IPS-18a (cell line): ENCODE data around the gene STK10.

Experiments
- H3K27ac ChIP-seq: one replicate; pipeline ENCODE4 v1.5.1; 2013; ENCODE audit warnings: low read length
- H3K27me3 ChIP-seq: one replicate; pipeline ENCODE4 v1.6.1; 2013; ENCODE audit warnings: mild to moderate bottlenecking, low read length; ENCODE audit not compliant: control insufficient read depth, insufficient read depth
- H3K36me3 ChIP-seq: one replicate; pipeline ENCODE4 v1.6.1; 2013; ENCODE audit warnings: low read depth, low read length; ENCODE audit not compliant: control insufficient read depth
- H3K4me1 ChIP-seq: one replicate; pipeline ENCODE4 v1.6.1; 2013; ENCODE audit warnings: low read depth, low read length; ENCODE audit not compliant: control insufficient read depth
- H3K4me3 ChIP-seq: one replicate; pipeline ENCODE4 v1.5.1; 2013; ENCODE audit warnings: low read length
- H3K9ac ChIP-seq: one replicate; pipeline ENCODE4 v1.6.1; 2013; ENCODE audit warnings: mild to moderate bottlenecking, low read length, moderate library complexity
- H3K9me3 ChIP-seq: one replicate; pipeline ENCODE4 v1.6.1; 2013; ENCODE audit warnings: low read depth, low read length; ENCODE audit not compliant: control insufficient read depth

Gene STK10

DNA sequence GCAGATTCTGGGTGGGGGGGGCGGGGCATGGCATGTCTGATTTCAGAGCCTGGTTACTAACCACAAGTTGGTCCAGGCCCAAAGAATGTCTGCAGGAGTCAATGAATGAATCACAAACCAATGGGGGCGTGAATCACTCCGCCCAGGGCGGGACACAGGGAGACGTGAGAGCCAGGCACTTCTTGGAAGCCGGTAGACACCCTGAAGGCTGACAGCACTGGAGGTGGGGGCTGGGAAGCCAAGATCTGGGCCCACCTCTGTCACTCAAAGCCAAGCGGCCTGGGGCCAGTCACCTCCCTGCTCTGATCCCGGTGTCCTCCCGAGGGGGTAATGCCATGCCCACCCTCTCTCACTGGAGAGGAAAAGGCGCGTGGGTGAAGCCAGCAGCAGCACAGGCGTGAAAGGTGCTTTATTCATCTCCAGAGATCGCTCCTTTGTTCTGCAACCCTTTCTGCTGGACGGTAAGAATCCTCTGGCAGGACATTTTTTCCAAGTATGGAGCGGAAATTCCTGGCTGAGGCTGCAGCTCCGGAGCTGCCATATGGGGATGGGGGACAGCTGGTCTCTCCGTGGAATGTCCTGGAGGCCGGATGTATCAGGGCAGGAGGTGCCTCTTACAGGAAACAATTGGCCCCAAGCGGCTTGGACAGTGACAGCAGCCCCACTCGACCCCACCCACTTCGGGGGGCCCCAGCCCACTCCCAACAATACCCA is 85.0 kb downstream of the STK10 start:
- no peak overlapping the region for H3K27ac ChIP-seq
- no peaks in the 10 kb centered on the region for H3K36me3 ChIP-seq
- no peak overlapping the region for H3K4me3 ChIP-seq
- no peaks in the 10 kb centered on the region for H3K27me3 ChIP-seq
- H3K4me1 ChIP-seq: peaks cover 13% of the 10 kb centered on the region
- H3K9ac ChIP-seq: no peak overlapping the region
- H3K9me3 ChIP-seq: no peaks in the 10 kb centered on the region

DNA sequence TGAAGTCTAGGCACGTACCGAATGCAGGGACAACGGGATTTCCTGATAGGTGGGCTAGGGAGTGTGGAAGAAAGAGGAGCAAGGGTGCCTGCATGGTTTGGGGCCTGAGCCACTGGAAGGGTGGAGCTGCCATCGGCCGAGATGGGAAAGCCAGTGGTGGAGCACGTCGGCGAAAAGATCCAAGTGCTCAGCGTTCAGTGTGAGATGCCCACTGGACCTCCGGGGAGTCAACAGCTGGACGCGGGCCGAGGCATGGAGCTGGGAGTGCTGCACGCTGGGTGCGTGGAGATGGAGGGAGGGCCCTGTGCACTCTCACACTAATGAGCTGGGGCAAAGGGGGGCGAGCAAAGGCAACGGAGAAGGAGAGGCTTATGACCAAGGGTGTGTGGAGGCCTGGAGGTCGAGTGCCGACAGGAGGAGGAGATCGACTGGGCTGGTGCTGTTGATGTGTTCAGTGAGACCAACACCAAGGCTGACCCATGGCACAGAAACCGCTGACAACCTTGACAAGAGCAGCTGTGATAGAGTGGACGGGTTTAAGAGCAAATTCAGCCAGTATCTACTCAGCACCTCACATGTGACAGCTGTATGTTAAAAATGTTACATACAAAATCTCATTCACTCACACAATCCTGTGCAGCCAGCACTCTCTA is 85.7 kb downstream of the STK10 start:
- Histone ChIP-seq H3K27me3 (no peaks in the 10 kb centered on the region), H3K27ac (no peak overlapping the region), H3K36me3 (no peaks in the 10 kb centered on the region), H3K9me3 (no peaks in the 10 kb centered on the region), H3K4me1 (peaks cover 13% of the 10 kb centered on the region), H3K4me3 (no peak overlapping the region), H3K9ac (no peak overlapping the region)

DNA sequence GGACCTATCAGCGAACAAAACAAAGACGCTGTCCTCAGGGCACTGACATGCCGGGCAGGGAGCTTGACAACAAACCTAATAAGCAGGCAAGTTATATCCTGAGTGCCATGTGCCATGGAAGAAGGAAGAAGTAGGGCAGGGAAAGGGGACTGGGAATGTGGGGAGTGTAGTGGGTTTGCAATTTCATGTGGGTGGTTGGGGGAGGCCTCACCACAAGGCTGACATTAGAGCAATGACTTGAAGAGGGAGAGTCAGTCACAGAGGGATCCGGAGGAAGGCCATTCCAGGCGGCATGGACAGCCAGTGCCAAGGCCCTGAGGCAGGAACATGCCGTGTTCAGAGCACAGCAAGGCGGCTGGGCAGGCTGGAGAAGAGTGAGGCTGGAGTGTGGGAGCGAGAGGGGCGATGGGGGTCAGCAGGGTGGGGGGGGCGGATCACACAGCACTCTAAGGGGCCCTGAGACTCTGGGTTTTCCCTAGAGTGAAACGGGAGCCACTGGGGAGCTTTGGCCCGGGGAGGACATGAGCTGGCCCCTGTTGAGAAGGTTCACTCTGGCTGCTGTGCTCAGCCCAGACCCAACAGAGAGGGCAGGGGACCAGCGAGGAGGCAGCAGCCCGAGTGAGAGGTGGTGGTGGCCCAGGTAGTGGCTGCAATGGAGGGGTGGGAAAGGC is 86.3 kb downstream of the STK10 start:
- Histone ChIP-seq H3K27me3 (no peaks in the 10 kb centered on the region), H3K9ac (no peak overlapping the region), H3K27ac (no peak overlapping the region), H3K4me1 (peaks cover 13% of the 10 kb centered on the region), H3K4me3 (no peak overlapping the region), H3K9me3 (no peaks in the 10 kb centered on the region), H3K36me3 (no peaks in the 10 kb centered on the region)

DNA sequence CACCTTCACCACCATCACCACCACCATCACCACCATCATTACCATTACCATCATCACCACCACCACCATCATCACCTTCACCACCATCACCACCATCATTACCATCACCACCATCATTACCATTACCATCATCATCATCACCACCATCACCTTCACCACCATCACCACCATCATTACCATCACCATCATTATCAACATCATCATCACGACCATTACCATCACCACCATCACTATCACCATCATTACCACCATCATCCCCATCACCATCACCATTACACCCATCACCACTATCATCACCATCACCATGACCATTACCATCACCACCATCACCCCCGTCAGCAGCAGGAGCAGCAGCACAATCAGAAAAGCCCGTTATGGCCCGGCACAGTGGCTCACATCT is 89.1 kb downstream of the STK10 start:
- no peaks in the 10 kb centered on the region for H3K9me3 ChIP-seq
- H3K36me3 ChIP-seq: no peaks in the 10 kb centered on the region
- no peaks in the 10 kb centered on the region for H3K27me3 ChIP-seq

DNA sequence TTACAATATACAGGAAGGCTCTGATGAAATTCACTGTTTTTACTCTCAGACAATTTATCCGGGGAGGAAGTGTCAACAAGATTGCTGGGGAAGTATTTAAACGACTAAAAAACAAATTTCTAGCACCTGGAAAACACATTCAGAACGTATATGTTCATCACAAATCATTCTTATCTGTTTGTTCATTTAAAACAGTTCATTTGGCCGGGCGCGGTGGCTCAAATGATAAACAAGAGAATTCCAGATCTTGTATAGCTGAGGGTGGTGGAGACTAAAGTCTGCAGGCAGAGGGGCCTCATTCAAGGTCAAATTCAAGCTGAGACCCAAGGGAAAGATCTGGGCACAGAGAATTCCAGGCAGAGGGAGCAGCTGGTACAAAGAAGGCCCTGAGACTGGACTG is 90.0 kb downstream of the STK10 start:
- Histone ChIP-seq H3K27me3 (no peaks in the 10 kb centered on the region), H3K27ac (no peak overlapping the region), H3K9ac (no peak overlapping the region), H3K4me3 (no peak overlapping the region), H3K9me3 (no peaks in the 10 kb centered on the region), H3K36me3 (no peaks in the 10 kb centered on the region), H3K4me1 (peaks cover 8% of the 10 kb centered on the region)

More for the DNA sequence above, 89.1 kb downstream of the STK10 start:
- H3K4me3 ChIP-seq: no peak overlapping the region
- H3K27ac ChIP-seq: no peak overlapping the region
- peaks cover 15% of the 10 kb centered on the region for H3K4me1 ChIP-seq
- no peak overlapping the region for H3K9ac ChIP-seq

DNA sequence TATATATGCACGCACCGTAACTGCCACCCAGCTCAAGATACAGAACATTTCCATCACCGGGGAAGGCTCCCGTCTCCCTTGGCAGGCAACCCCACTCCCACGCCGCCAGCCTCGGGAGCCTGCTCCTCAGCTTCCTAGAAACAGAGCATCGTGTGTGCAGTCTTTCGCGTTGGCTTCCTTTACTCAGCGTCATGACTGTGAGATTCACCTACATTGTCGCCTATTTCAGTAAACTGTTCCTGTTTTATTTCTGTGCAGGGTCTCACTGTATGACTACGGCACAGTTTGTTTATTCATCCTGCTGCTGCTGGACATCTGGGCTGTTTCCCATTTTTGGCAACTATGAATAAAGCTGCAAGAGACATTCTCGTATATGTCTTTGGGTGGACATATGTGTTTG is 90.7 kb downstream of the STK10 start:
- Histone ChIP-seq H3K9ac (no peak overlapping the region), H3K4me3 (no peak overlapping the region), H3K27ac (no peak overlapping the region), H3K4me1 (peaks cover 6% of the 10 kb centered on the region), H3K27me3 (no peaks in the 10 kb centered on the region), H3K9me3 (no peaks in the 10 kb centered on the region), H3K36me3 (no peaks in the 10 kb centered on the region)

DNA sequence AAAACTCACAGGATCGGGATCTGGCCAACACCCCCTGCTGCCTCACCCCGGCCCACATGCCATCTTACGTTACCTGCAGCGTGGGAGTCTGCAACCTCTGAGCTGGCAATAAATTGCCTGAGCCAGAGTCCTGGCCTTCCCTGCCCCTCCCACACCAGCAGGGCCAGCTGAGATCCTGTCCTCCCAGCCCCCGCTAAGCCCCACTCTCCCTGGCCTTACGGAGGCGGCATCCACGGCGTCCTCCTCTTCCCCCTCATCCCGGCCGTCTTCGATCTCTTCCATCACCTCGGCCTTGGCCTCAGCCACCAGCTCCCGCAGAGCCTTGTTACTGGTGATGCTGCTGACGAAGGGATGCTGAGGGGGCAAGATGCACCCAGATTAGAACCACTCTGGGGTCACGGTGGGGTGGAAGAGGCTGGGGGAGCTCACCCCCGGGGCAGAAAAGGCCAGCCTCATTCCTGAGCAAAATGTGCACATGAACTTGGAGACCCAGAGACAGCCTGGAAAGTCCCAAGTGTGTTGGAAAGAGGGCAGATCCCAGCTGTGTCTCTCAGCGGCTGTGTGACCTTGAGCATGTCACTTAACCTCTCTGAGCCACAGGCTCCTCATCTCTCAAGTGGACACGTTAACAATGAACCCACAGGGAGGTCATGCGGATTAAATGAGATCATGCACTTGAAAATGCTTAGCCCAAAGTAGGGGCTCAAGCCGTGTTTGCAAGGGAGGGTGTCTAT is 91.7 kb downstream of the STK10 start:
- Histone ChIP-seq H3K4me3 (no peak overlapping the region), H3K27me3 (no peaks in the 10 kb centered on the region), H3K9me3 (no peaks in the 10 kb centered on the region), H3K4me1 (peaks cover 6% of the 10 kb centered on the region), H3K27ac (no peak overlapping the region), H3K36me3 (no peaks in the 10 kb centered on the region), H3K9ac (no peak overlapping the region)

DNA sequence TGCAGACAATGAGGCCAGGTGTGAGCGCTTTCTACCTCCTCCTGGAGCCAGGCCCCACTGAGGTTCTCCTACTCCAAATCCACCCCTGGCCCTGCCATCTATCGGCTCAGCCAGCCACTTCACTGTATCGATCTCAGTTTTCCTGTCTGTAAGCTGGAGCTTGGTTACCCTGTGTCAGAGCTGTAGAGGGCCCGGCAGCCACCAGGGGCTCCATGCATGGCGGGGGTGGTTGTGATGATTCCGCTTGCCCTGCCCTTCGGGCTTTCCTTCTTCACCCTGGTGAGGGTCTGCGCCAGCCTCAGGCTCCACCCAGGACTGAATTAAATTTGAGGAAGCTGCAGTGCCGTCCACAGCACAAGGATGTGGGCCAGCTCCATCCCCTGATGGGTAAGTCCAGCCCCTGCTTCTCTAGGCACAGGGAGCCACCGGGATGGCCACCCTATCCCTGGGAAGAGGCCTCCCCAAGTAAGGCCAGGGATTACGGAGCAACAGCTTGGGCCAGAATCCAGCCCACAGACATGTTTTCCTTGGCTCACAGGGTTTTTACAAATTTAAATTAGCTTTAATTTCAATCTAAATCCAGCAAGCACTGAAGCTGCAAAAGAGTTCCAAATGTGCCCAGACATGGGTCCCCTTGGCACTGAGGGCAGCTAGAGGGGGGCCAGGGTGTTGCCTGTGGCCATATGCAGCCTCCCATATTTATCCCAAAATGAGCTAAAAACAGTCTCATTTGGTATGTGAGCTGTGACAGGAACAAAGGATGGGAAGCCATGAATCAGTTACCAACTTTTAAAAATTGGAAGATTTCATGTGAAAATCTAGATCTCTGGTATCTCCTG is 92.4 kb downstream of the STK10 start:
- no peaks in the 10 kb centered on the region for H3K9me3 ChIP-seq
- no peaks in the 10 kb centered on the region for H3K36me3 ChIP-seq
- H3K27ac ChIP-seq: no peak overlapping the region
- no peaks in the 10 kb centered on the region for H3K27me3 ChIP-seq
- H3K4me3 ChIP-seq: no peak overlapping the region
- peaks cover 6% of the 10 kb centered on the region for H3K4me1 ChIP-seq
- no peak overlapping the region for H3K9ac ChIP-seq

DNA sequence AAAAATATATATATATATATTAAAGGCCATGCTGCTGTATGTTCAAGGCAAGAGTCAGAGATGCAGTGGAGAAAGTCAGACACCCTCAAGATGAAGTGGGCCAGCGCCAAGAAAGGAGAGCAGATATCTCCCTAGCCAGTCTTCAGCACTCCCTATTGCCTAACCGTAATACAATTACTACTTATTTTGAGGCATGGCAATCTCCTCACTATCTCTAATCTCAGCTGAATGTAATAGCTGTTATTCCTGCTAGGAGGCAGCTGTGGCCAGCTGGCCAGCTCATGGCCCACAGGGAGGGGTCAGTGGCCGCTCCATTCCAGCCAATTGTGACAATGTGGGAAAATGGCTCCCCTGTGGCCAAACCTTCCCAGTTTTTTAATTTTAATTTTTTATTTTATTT is 94.1 kb downstream of the STK10 start:
- Histone ChIP-seq H3K36me3 (no peaks in the 10 kb centered on the region), H3K4me3 (no peak overlapping the region), H3K27ac (no peak overlapping the region), H3K27me3 (no peaks in the 10 kb centered on the region), H3K9ac (no peak overlapping the region), H3K4me1 (peaks cover 6% of the 10 kb centered on the region), H3K9me3 (no peaks in the 10 kb centered on the region)

DNA sequence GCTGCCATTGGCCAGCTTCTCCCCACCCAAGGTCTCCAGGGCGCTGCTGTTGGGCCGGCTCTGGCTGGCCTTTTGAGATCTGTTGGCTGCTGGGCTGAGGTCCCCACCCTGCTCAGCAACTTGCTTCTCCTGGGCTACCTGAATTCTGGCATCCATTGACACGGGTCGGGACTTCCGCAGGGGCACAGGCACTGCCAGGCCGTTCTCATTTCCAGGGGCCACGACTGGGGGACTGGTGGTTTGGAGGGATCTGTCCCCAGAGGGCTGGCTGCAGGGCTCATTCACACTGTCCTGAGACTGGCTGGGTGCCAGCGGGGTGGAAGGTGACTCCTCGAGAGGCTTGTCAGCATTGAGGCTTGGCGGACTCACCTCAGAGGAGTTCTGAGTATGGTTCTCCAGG is 94.5 kb downstream of the STK10 start:
- H3K4me1 ChIP-seq: peaks cover 6% of the 10 kb centered on the region
- no peak overlapping the region for H3K27ac ChIP-seq
- H3K36me3 ChIP-seq: no peaks in the 10 kb centered on the region
- H3K9me3 ChIP-seq: no peaks in the 10 kb centered on the region
- no peaks in the 10 kb centered on the region for H3K27me3 ChIP-seq
- H3K9ac ChIP-seq: no peak overlapping the region
- no peak overlapping the region for H3K4me3 ChIP-seq
